HG03196 (cell line): ENCODE measurements around the gene KRTAP10-8.
"Not testable (repeated sequence)": the region's sequence is repeated elsewhere in the genome, so short reads cannot be mapped to it uniquely, and the experiment has no call there.

Experiments used
- ATAC-seq: cut with Tn5 transposase; IDR thresholded peaks from one replicate; pipeline ENCODE4 v1.9.1; 2021; ENCODE audit not compliant: unreplicated experiment

The KRTAP10-8 gene

GRCh38 chr21:44643741-44644310, 31.9 kb downstream of the KRTAP10-8 start:
- ATAC-seq = no peak

GRCh38 chr21:44644878-44645277, 33.0 kb downstream of the KRTAP10-8 start:
- ATAC-seq = no peak

- ATAC-seq = not testable (repeated sequence)
These were observed 34.7 kb downstream of the KRTAP10-8 start, which contains the start of gene KRTAP10-11 for GRCh38 chr21:44646366-44647221. Gene KRTAP10-11 (plus strand): TSS chr21:44646414. CDS start chr21:44646459, 45 bp downstream.

GRCh38 chr21:44647222-44647552, 35.3 kb downstream of the KRTAP10-8 start:
- ATAC-seq = no peak

GRCh38 chr21:44648557-44649311, 36.9 kb downstream of the KRTAP10-8 start:
- ATAC-seq = no peak

GRCh38 chr21:44649521-44650100, 37.7 kb downstream of the KRTAP10-8 start:
- no peak for ATAC-seq

- ATAC-seq = no peak
These were observed 38.5 kb downstream of the KRTAP10-8 start for GRCh38 chr21:44650265-44650972.

GRCh38 chr21:44650973-44651675, 39.2 kb downstream of the KRTAP10-8 start:
- no peak for ATAC-seq

- ATAC-seq = no peak
These were observed 41.2 kb downstream of the KRTAP10-8 start for GRCh38 chr21:44653123-44653522.

GRCh38 chr21:44653656-44654575, 42.0 kb downstream of the KRTAP10-8 start:
- ATAC-seq = no peak

GRCh38 chr21:44654576-44655175, 42.8 kb downstream of the KRTAP10-8 start, which contains the start of gene KRTAP12-4:
Gene KRTAP12-4 (minus strand): TSS chr21:44654659. CDS start chr21:44654614, 45 bp downstream.
- ATAC-seq = no peak

- ATAC-seq = no peak
These were observed 45.0 kb downstream of the KRTAP10-8 start for GRCh38 chr21:44656868-44657267.

- ATAC-seq = no peak
These were observed 46.0 kb downstream of the KRTAP10-8 start, which contains the start of gene KRTAP12-3 for GRCh38 chr21:44657635-44658540. Gene KRTAP12-3 (plus strand): TSS chr21:44657932. CDS start chr21:44657980, 48 bp downstream.

GRCh38 chr21:44658541-44658910, 46.6 kb downstream of the KRTAP10-8 start:
- ATAC-seq = no peak

- ATAC-seq = no peak
These were observed 47.2 kb downstream of the KRTAP10-8 start for GRCh38 chr21:44658913-44659595.

- not testable (repeated sequence) for ATAC-seq
These were observed 49.7 kb downstream of the KRTAP10-8 start for GRCh38 chr21:44661567-44661966.
